Measurements from ENCODE around the gene CTTN.
"Not testable (repeated sequence)": the region's sequence is repeated elsewhere in the genome, so short reads cannot be mapped to it uniquely, and the experiment has no call there.

CTTN gene

DNA sequence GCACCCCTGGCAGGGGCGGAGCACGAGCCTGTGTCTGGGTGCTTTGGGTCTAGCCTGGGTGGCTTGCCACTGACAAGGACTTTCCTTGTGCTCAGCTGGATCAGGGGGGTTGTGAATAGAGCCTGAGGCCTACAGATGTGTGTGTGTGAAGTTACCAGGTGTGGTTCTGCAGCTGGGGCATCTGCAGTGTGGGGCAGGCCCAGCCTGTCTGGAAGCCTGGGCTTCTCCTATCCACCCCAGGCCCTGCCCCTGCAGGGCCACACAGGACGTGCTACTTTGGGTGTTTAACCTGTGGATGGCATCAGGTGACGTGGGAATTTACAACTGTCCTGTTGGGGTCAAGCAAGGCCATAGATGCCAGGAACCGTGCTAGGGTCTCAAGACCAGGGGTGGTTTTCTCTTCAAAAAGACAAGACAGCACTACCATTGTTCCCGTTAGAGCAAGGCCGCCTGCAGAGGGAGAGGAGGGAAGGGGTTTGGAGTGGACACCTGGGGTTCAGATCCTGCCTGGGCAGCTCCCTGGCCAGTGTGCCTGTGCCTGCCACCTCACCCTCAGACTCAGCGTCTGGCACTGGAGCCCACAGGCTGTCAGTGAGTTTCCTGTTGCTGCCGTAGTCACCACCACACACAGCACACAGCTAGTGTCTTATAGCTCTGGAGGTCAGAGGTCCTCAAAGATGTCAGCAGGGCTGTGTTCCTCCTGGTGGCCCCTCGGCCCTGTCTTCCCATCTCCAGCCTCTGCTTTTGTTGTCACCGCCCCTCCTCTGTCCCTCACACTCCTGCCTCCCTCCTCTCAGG is 31.6 kb downstream of the CTTN start:
- DNase-seq: no peak

DNA sequence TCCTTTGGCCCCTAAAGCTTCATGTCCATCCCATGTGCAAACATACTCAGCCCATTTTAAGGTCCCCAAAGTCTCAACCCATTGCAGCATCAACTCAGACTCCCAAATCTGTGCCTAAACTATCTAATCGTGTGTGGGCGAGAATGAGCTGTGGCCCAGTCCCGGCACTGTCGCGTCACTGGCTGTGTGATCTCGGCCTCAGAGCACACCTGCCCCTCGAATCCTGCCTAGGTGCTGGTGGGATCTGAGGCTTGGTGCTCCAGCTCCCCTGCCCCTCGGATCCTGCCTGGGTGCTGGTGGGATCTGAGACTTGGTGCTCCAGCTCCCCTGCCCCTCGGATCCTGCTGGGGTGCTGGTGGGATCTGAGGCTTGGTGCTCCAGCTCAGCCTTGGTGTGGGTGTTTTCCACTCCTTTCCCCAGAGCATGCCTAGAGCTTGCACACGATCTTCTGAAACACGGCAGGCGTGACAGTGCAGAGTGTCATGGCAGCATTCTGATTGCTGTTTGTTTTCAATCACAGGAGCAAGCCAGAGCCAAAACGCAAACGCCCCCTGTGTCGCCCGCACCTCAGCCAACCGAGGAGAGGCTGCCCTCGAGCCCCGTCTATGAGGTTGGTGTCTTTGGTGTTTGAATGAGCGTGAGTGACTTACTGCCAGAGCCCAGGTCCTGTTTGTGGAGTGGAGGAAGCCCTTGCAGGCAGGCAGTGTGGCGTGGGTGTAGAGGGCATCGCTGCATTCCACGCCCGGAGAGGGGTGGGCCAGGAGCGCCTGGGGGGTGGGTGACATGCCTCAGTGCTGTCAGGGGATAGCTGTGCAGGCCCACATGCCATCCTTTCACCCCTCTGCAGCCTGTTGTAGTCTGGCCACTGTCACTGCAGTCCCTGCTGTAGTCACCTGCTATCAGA is 32.6 kb downstream of the CTTN start:
- no peak for DNase-seq

DNA sequence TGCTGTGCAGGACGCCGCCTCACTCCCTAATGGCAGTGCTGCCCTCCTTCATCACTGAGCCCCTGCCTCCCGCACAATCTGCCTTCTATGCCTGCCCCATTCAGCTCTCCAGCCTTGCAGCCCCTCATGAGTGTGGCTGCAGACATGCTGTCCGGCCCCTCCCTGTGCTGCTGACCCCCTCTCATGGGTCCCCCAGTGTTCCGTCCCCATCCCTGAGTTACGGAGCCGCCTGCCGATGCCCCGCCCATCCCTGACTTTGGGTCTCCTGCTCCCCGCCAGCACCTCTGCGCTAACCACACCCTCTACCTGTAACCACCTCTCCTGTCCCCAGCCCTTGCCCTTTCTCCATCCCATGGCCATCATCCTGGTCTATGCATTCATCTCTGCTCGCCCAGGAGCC is 33.3 kb downstream of the CTTN start:
- DNase-seq: no peak

DNA sequence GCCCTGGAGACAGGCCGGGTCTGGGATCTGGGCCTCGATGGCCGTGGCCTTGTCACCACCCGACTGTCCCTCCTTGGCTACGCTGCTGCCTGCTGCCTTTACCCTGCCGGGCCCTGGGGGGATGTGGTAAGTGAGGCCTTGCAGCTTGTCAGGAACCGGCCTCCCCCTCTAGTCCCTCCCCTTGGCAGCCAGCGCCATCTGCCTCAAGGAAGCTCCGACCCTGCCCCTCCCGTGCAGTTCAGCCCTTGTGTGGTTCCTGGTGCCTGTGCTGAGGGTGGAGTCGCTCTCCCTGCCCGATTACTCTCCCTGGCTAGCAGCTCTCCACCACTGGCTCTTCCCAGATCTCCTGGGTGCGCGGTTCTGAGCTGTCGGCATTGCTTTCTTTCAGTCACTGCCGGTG is 33.7 kb downstream of the CTTN start:
- no peak for DNase-seq

DNA sequence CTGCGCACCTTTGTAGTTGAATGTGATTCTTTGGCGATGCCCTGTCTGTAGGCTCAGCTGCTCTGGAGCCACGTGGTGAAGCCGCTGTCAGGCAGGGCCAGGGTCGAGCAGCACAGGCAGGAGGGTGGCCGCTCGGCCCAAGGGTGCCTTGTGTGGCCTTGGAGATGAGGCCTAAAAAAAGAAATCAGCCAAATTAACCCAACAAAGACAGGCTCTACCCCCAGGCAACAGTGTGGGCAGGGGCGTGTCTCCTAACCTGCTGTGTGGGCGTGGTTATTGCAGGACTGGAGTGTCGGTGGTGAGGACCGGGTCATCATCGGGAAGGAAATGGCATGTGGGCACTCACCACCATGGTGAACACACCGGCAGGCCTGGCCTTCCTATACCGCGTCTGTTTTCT is 34.3 kb downstream of the CTTN start:
- DNase-seq: no peak

DNA sequence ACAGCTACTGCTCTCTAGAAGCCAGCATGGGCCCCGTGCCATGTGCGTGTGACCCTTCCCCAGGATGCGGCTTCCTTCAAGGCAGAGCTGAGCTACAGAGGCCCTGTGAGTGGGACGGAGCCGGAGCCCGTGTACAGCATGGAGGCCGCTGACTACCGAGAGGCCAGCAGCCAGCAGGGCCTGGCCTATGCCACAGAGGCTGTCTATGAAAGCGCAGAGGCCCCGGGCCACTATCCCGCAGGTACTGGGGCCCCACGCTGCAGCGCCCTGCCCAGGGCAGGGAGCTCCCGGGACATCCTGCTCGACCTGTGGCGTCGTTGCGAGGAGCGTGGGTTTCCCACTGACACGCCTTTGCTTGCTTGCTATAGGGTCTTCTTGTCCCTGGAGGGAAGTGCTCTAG is 34.7 kb downstream of the CTTN start:
- no peak for DNase-seq

DNA sequence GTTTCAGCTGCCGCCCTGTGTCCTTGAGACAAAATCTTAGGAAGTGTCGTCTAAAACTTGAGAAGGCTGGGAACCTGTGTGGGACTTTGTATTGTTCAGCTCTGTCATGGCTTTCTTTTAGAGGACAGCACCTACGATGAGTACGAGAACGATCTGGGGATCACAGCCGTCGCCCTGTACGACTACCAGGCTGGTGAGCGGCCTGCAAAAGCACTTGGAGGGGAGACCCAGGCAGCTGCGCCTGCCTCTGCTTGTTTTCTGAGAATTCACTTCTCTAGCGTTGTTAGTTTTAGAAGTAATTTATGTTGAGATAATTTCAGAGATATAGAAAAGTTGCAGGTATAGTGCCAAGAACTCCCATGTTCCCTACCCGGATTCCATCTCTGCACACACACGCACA is 35.2 kb downstream of the CTTN start:
- DNase-seq: no peak

DNA sequence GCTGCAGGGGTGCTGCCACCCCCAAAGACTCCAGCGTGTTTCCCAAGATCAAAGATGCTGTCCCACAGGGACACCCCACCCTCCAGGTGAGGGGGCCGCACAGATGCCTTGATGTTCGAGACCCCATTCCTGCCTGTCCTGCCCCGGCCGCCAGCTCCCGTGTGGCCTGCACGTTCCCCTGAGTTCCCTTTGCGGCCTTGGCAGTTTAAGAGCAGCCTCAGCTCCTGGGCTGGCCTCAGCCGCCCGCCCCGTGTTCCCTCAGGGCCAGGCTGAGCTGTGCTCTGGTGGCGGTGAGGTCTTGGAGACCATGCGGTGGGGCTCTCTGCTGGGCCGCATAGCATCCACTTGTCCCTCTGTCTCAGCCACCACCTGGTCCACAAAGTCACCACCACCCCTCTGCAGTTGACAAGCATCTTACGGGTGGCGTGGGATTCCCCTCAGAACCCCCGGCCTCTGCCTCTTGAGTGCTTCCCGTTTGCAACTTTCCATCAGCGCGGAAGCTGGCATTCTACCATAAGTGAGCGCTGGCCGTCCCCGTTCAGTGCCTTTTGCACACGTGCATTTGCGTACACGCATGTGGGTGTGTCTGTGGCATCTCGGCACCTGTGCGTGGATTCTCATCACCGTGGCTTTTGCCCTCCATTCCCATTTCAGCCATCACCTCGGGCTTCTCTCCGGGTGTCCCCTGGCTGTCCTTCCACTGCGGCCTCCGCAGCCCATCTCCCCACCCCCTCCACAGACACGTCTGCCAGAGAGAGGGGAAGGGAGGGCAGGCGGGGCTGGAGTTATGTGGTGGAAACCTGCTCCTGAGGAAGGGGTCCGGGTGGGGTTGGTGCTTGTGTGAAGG is 35.9 kb downstream of the CTTN start:
- DNase-seq: no peak

DNA sequence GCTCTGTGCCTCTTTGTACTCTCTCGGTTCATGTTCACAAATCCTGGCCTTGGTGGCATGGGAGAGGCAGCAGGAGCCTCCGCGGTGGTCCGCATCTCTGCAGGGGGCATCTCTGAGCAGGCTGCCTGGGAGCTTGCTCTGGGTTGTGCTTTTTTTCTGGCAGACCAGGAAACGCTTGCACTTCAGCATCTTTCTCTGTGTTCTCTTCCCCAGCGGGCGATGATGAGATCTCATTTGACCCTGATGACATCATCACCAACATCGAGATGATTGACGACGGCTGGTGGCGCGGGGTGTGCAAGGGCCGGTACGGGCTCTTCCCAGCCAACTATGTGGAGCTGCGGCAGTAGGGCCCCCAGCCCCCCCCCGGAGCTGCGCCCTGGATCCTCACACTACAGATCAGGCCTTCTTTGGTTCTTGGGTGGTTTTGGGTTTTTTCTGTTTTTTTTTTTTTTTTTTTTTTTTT is 36.5 kb downstream of the CTTN start:
- DNase-seq: no peak

DNA sequence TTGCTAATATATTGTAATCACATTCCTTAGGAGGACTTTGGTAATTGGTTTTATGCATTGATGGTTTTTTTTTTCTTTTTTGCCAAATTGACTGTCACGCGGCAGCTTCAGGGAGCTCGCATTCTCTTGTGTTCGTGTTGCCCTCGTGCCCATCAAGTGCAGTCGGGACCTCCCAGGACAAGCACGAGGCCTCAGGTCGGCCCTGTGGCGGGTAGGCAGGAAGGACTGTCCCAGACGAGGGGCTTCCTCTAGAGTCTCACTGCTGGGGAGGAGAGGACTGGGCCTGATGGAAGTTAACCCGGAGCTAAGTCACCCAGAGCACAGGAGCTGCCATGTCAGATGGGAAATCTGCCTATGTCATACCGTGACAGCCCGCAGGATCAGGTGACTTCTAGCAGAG is 37.0 kb downstream of the CTTN start:
- no peak for DNase-seq

DNA sequence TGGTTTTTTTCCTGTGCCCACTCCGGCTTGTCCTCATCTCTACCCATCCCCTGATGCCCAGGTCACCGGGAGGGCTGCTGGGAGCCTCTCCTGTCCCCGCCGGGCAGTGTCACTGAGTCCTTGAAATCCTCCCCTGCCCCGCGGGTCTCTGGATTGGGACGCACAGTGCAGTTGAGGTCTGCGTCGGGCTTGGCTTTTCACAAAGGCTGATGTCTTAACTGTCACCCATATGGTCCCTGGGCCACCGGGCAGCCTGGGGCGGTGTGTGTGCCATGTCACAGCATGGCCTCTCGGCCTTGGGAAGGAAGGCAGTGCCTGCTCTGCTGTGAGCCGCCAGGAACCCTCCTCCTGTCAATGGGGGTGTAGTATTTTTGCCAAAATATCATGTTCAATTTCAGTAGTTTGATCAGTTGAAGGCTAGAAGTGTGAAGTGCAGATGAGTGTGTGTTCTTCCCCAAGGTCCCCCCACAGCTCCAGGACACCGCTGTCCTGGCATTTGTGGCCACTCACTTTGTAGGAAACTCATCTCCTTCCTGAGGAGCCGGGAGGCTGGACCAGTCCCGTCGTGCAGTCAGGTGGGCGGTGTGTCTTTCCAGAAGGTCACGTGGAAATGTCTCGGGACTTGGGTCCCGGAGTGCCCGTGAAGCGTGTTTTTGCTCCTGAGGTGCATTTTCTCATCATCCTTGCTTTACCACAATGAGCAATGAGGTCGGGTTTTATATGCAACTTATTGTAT is 37.6 kb downstream of the CTTN start:
- no peak for DNase-seq

DNA sequence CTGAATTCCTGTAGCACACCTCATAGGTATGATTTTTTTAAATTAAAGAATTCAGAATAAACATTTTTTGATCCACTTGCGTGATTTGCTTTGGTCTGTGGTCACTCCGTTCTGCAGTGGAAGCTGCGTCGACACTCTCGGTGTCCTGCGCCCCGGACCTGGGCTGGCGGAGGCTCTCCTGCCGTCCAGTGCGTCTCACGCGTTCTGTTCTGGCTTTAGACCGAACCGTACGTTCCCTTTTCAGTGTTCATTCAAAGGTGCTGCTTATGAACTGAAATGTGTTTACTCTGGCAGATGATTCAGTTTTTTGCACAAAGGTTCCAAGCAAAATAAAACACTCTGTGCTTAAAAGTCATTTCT is 38.2 kb downstream of the CTTN start:
- DNase-seq: no peak

DNA sequence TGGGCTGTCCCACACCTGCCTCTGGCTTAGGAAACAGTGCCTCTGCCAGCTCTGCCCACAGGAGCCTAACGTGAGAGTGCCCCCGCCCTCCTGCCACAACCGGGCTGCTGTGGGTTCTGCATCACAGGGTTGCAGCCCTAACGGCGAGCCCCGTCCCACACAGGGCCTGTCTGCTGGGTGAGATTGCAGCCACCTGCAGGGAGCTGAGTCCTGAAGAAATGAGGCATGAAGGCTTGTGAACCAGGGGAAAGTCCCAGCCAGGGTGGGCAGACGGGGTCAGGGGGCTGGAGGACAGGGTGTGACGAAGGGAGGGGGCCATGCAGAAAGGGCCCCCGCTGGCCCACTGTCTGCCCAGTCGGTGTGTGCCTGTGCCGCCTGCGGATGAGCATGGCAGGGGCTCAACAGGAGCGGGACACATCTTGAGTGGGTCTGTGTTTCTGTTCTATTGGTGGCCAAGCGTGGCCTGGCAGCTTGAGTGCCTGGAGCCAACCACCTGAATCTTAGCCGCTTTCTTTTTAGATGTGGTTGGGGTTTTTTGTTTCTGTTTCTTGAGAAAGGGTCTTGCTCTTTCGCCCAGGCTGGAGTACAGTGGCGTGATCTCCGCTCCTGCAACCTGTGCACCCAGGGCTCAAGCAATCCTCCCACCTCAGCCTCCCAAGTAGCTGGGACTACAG is 38.9 kb downstream of the CTTN start:
- DNase-seq: no peak

DNA sequence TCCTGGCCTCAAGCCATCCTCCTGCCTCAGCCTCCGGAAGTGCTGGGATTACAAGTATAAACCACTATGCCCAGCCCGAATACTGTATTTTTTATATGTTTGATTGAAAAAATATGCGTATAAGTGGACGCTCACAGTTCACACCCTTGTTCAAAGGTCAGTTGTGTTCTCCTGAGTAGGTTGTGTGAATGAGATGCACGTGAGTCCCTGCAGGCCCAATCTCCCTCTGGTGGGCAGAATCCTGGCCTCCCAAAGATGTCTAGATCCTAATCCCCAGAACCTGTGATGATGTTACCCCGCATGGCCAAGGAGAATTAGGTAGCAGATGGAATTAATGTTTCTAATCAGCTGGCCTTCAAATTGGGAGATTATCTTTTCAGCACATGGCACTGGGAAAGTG is 41.9 kb downstream of the CTTN start:
- DNase-seq: no peak

DNA sequence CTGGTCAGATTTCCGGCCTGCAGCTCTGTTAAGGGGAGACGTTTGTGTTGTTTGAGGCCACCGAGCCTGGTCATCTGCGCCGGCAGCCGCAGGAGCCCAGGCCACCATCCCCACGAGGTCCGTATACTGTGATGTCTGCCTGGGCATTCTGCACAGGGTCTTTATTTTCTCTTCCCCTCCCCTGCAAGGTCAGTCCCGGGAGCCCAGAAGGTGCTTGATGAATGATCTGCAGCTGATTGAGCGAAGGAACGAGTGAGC is 45.4 kb downstream of the CTTN start:
- no peak for DNase-seq

DNA sequence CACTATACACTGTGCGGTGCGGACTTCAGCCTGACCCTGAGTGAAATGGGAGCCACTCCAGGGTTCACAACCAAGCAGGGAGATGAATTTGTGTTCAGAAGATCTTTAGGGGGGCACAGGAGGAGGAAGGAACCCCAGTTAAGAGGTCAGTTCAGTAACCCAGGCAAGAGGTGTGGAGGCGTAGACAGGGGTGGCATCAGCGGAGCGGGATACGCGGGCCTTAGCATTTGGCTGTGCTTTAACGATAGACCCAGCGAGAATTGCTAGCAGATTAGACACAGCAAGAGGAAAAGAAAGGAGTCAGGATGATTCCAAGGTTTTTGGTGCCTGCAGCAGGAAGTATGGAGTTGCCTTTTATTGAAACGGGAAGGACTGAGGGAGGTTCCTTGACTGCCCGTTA is 46.8 kb downstream of the CTTN start:
- DNase-seq: no peak

DNA sequence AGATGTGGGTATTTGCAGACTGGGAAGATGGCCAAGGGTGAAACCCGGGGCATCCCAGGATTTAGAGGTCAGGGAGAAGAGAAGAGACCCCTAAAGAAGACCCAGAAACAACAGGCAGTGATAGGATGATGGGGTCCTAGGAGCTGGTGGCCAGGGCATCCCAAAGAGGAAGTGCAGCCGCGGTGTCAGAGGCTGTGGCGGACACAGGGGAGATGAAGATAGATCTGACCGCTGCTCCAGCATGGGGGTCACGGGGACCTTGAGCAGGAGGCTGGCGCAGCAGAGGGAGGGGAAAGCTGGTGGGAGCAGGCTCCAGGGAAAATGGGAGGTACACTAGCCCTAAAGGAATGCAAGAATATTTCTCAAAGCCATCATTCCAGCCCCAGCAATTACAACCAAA is 47.3 kb downstream of the CTTN start:
- no peak for DNase-seq

DNA sequence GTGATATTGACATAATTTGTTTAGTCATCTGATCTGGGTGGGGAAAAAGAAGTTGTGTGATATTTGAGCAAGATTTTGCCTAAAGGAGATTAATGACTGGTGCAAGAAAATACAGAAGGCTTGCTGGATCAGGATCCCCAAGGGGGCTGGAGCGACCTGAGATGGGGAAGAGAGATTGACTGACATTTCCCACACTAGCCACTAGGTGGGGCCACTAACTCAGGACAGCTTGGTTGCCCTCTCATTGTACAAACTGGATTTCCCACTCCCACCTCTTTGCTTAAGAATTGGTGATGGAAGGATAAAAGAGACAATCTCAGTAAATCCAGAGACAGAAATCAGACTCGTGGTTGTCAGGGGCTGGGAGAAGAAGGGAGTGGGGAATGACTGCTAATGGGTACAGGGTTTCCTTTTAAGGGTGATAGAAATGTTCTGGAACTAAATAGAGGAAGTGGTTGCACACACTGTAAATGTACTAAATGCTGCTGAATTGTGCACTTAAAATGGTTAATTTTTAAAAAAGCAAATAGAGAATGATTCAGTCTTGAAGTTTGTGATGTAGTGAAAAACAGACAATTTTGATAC is 50.7 kb downstream of the CTTN start:
- DNase-seq: no peak

DNA sequence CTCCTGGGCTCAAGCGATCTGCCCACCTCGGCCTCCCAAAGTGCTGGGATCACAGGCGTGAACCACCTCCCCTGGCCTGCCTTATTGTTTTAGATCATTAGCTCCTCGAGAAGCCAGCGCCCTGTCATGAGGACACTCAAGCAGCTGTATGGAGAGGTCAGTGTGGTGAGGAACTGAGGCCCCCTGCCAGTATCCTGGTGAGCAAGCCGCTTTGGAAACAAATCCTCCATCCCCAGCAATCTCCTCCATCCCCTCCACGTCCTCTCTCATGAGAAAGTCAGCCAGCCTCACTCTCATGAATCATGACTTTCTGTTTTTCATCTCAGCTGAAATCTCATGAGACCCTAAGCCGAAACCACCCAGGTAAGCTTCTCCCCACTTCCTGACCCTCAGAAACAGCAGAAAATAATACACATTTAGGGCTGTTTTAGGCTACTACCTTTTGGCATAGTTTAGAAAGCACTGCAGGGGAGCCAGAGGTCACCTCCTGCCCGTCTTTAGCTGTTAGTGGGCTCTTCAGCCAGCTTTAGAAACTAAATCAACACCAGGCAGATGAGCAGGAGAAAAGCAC is 56.0 kb downstream of the CTTN start:
- no peak for DNase-seq

DNA sequence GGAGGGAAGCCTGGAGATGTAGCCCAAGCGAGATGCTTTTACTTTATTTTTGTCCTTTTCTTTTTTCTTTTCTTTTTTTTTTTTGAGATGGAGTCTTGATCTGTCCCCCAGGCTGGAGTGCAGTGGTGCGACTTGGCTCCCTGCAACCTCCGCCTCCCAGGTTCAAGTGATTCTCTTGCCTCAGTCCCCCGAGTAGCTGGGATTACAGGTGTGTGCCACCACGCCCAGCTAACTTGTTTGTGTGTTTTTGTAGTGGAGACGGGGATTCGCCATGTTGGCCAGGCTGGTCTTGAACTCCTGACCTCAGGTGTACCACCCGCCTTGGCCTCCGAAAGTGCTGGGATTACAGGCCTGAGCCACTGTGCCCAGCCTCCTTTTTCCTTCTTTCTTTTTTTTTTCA is 56.5 kb downstream of the CTTN start:
- not testable (repeated sequence) for DNase-seq

DNA sequence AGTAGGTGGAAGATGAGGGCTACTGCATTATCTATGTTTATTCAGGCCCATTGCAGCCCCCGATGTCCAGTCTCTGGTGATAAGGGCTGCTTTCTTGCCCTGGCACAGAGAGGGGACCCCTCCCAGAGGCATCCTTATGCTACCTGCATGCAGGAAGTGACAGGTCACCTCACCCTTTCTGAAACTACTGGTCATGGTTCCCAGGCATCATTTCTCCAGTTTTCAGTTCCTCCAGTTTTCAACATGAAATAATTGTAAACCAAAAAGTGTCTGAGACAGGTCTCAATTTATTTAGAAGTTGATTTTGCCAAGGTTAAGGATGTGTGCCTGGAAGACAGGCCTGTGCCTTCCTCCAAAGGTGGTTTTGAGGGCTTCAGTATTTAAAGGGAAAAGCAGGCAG is 57.0 kb downstream of the CTTN start:
- no peak for DNase-seq
